Effector memory CD4-positive, alpha-beta T cell (primary cell): ENCODE measurements around the gene DNAH11.

Experiments used
- DNase-seq, 3 donors: peaks; one replicate each; pipeline ENCODE4 v3.0.0-alpha.2; 2020
- H3K27ac ChIP-seq: 2 replicates; pipeline ENCODE4 v1.7.0; 2013; ENCODE audit warnings: mild to moderate bottlenecking, low read length, moderate library complexity; ENCODE audit not compliant: insufficient read depth, poor library complexity, severe bottlenecking
- H3K27me3 ChIP-seq: replicated peaks from 2 replicates; pipeline ENCODE4 v1.7.0; 2013; ENCODE audit warnings: mild to moderate bottlenecking, low read length; ENCODE audit not compliant: insufficient read depth, control insufficient read depth, poor library complexity, severe bottlenecking
- H3K36me3 ChIP-seq: 2 replicates; pipeline ENCODE4 v1.7.0; 2013; ENCODE audit warnings: mild to moderate bottlenecking, low read length, moderate library complexity; ENCODE audit not compliant: control insufficient read depth, insufficient read depth
- H3K4me1 ChIP-seq: 2 replicates; pipeline ENCODE4 v1.7.0; 2013; ENCODE audit warnings: low read length, mild to moderate bottlenecking; ENCODE audit not compliant: control insufficient read depth, insufficient read depth, poor library complexity, severe bottlenecking
- H3K4me3 ChIP-seq: 2 replicates; pipeline ENCODE4 v1.7.0; 2013; ENCODE audit warnings: low read length, low read depth, mild to moderate bottlenecking; ENCODE audit not compliant: insufficient read depth, poor library complexity, severe bottlenecking
- H3K9me3 ChIP-seq: 2 replicates; pipeline ENCODE4 v1.7.0; 2013; ENCODE audit warnings: mild to moderate bottlenecking, low read length, moderate library complexity; ENCODE audit not compliant: control insufficient read depth

DNAH11 gene

GRCh38 chr7:21758286-21758685 is 215.4 kb downstream of the DNAH11 start:
- Histone ChIP-seq H3K9me3 (no peaks in the 10 kb centered on the region), H3K4me1 (no peaks in the 10 kb centered on the region), H3K27ac (no peak overlapping the region), H3K27me3 (no peaks in the 10 kb centered on the region), H3K4me3 (no peak overlapping the region), H3K36me3 (no peaks in the 10 kb centered on the region)
- no peak for DNase-seq

- Histone ChIP-seq H3K4me1 (no peaks in the 10 kb centered on the region), H3K27me3 (no peaks in the 10 kb centered on the region), H3K36me3 (no peaks in the 10 kb centered on the region), H3K4me3 (no peak overlapping the region), H3K27ac (no peak overlapping the region), H3K9me3 (no peaks in the 10 kb centered on the region)
- DNase-seq = no peak
Observed at GRCh38 chr7:21762469-21762868, 219.6 kb downstream of the DNAH11 start.

- Histone ChIP-seq H3K27me3 (no peaks in the 10 kb centered on the region), H3K4me3 (no peak overlapping the region), H3K4me1 (no peaks in the 10 kb centered on the region), H3K36me3 (no peaks in the 10 kb centered on the region), H3K27ac (no peak overlapping the region), H3K9me3 (no peaks in the 10 kb centered on the region)
- DNase-seq = no peak
Observed at GRCh38 chr7:21763818-21764217, 221.0 kb downstream of the DNAH11 start.

GRCh38 chr7:21766218-21766617 is 223.4 kb downstream of the DNAH11 start:
- no peaks in the 10 kb centered on the region for H3K36me3 ChIP-seq
- H3K9me3 ChIP-seq = no peaks in the 10 kb centered on the region
- no peaks in the 10 kb centered on the region for H3K27me3 ChIP-seq
- no peak for DNase-seq
- H3K4me1 ChIP-seq = no peaks in the 10 kb centered on the region
- H3K27ac ChIP-seq = no peak overlapping the region
- no peak overlapping the region for H3K4me3 ChIP-seq

- H3K27me3 ChIP-seq = no peaks in the 10 kb centered on the region
- no peaks in the 10 kb centered on the region for H3K9me3 ChIP-seq
- peak in 1 of 3 donors; percentile 2 for DNase-seq
- H3K4me3 ChIP-seq = no peak overlapping the region
- no peak overlapping the region for H3K27ac ChIP-seq
- no peaks in the 10 kb centered on the region for H3K36me3 ChIP-seq
- H3K4me1 ChIP-seq = no peaks in the 10 kb centered on the region
Observed at GRCh38 chr7:21767300-21767900, 224.6 kb downstream of the DNAH11 start.

- DNase-seq = no peak
- Histone ChIP-seq H3K27me3 (no peaks in the 10 kb centered on the region), H3K9me3 (no peaks in the 10 kb centered on the region), H3K4me3 (no peak overlapping the region), H3K4me1 (no peaks in the 10 kb centered on the region), H3K36me3 (no peaks in the 10 kb centered on the region), H3K27ac (no peak overlapping the region)
Observed at GRCh38 chr7:21768279-21768678, 225.4 kb downstream of the DNAH11 start.

- H3K4me1 ChIP-seq = no peaks in the 10 kb centered on the region
- H3K4me3 ChIP-seq = no peak overlapping the region
- no peaks in the 10 kb centered on the region for H3K27me3 ChIP-seq
- no peaks in the 10 kb centered on the region for H3K36me3 ChIP-seq
- H3K27ac ChIP-seq = no peak overlapping the region
- no peak for DNase-seq
- no peaks in the 10 kb centered on the region for H3K9me3 ChIP-seq
Observed at GRCh38 chr7:21771266-21771665, 228.4 kb downstream of the DNAH11 start.

GRCh38 chr7:21771906-21772610 is 229.2 kb downstream of the DNAH11 start:
- H3K4me3 ChIP-seq = no peak overlapping the region
- DNase-seq = no peak
- no peaks in the 10 kb centered on the region for H3K9me3 ChIP-seq
- no peak overlapping the region for H3K27ac ChIP-seq
- no peaks in the 10 kb centered on the region for H3K36me3 ChIP-seq
- H3K4me1 ChIP-seq = no peaks in the 10 kb centered on the region
- H3K27me3 ChIP-seq = no peaks in the 10 kb centered on the region

GRCh38 chr7:21773326-21773725 is 230.5 kb downstream of the DNAH11 start:
- Histone ChIP-seq H3K27me3 (no peaks in the 10 kb centered on the region), H3K36me3 (no peaks in the 10 kb centered on the region), H3K4me1 (no peaks in the 10 kb centered on the region), H3K27ac (no peak overlapping the region), H3K9me3 (no peaks in the 10 kb centered on the region), H3K4me3 (no peak overlapping the region)
- DNase-seq = no peak

GRCh38 chr7:21777921-21778320 is 235.1 kb downstream of the DNAH11 start:
- no peaks in the 10 kb centered on the region for H3K9me3 ChIP-seq
- DNase-seq = no peak
- no peaks in the 10 kb centered on the region for H3K36me3 ChIP-seq
- H3K4me1 ChIP-seq = no peaks in the 10 kb centered on the region
- H3K4me3 ChIP-seq = no peak overlapping the region
- no peaks in the 10 kb centered on the region for H3K27me3 ChIP-seq
- no peak overlapping the region for H3K27ac ChIP-seq
